DOHH2 (cell line): Measurements from ENCODE around the gene FBXL13.

Source experiments
- EZH2phosphoT487 ChIP-seq: fragments of 200-600 bp; sonication (generic); IDR thresholded peaks from 2 replicates; pipeline ENCODE4 v1.6.1; 2017; ENCODE audit warnings: borderline replicate concordance, mild to moderate bottlenecking, antibody characterized with exemption, low read length, moderate library complexity, mixed read lengths
- TF ChIP-seq, protein P1 (sequence below): fragments of 200-600 bp; sonication (generic); IDR thresholded peaks from one replicate; pipeline ENCODE4 v1.5.1; 2014; ENCODE audit warnings: antibody characterized with exemption, mild to moderate bottlenecking, low read depth, low read length; ENCODE audit not compliant: poor library complexity, severe bottlenecking

DNA sequence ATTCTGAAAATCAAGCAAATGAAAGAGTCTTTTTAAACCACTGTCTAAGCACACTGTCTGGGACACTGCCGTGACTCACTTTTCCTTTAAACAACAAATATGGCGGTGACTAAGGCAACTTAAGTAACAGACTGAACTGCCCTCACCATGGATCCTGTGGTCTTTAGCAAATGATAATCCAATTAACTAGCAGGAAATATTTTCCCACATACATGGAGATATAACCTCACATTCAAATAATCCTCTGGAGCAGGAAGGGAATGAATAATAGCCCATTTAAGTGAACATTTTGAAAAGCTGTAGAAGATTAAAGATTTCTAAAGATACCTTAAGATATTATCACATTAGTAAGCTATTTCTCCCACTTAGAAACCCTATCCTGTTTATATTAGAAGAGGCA, 202.1 kb downstream of the FBXL13 start:
- TF ChIP-seq, protein P1, sequence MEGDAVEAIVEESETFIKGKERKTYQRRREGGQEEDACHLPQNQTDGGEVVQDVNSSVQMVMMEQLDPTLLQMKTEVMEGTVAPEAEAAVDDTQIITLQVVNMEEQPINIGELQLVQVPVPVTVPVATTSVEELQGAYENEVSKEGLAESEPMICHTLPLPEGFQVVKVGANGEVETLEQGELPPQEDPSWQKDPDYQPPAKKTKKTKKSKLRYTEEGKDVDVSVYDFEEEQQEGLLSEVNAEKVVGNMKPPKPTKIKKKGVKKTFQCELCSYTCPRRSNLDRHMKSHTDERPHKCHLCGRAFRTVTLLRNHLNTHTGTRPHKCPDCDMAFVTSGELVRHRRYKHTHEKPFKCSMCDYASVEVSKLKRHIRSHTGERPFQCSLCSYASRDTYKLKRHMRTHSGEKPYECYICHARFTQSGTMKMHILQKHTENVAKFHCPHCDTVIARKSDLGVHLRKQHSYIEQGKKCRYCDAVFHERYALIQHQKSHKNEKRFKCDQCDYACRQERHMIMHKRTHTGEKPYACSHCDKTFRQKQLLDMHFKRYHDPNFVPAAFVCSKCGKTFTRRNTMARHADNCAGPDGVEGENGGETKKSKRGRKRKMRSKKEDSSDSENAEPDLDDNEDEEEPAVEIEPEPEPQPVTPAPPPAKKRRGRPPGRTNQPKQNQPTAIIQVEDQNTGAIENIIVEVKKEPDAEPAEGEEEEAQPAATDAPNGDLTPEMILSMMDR = no peak
- no peak for TF ChIP-seq EZH2phosphoT487
